ELF-1 (cell line): Measurements from ENCODE around the gene JAK3.

Experiments used
- DNase-seq: peaks from one replicate; pipeline ENCODE4 v3.0.0-alpha.2; 2016; ENCODE audit warnings: low read depth, low spot score

JAK3 gene

DNA sequence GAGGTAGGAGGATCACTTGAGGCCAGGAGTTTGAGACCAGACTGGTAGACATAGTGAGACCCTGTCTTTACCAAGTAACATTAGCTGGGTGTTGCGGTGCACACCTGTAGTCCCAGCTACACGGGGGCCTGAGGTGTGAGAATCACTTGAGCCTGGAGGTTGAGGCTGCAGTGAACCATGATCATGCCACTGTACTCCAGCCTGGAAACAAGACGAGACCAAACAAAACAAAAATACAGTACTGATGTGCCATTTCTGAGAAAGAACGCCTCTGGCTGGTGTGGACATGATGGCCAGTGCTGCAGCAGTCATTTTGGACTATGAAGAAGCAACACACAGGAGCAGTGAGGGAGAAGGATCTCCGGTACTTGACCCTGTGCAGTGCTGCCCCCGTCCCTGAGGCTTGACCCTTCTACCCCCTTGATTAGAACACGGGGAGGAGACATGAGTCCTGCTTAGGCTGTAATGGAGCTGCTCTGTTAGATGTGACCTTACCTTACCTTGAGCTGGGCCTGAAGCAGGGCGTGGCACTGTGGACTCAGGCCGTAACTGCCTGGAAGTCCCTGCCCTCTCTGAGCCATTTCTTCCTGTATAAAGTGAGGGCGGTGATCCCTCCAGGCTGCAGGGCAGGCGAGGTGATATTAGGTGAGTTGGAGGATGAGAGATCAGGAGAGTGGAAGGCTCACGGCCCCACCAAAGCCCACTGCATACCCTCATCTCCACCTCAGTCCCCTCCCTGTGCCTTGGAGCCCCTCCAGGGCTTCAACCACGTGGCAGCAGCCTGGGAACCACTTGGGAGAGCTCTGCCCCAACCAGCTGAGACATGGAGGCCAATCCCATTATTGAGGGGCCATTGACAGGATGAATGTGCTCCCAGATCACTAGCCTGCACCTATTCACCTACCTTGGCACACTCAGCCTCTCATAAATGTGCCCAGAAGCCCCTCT is 17.9 kb upstream of the JAK3 start:
- DNase-seq, result peak; percentile 72

DNA sequence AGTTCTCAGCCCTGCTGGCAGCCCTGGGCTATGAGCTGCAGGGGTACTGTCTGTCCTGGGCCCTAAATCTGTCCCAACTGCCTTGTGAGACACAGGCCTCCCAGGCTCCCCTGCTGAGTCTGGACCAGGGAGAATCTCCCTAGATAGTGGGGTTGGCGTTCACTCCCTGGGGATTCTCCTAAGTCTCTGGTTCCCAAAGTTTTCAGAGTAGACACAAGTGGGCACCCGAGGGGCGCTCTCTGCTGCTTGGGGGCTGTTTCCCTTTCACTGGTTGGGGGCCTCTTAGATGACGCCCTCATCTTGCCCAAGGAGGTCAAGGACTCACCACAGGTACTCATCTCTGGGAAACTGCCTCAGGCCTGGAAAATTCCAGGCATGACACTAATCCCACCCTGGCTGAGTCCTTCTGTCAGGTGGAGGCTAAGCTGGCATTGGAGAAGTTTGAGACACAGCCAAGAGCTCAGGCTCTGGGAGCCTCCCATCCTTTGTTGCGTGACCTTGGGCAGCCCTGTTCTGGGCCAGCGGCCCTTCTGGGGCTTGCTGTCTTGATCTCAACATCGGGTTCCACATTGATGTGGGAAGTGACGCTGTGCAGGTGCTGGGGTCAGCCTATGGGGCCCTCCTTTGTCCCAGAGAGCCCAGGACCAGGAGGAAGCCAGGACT is 15.9 kb upstream of the JAK3 start:
- DNase-seq, result peak; percentile 15

DNA sequence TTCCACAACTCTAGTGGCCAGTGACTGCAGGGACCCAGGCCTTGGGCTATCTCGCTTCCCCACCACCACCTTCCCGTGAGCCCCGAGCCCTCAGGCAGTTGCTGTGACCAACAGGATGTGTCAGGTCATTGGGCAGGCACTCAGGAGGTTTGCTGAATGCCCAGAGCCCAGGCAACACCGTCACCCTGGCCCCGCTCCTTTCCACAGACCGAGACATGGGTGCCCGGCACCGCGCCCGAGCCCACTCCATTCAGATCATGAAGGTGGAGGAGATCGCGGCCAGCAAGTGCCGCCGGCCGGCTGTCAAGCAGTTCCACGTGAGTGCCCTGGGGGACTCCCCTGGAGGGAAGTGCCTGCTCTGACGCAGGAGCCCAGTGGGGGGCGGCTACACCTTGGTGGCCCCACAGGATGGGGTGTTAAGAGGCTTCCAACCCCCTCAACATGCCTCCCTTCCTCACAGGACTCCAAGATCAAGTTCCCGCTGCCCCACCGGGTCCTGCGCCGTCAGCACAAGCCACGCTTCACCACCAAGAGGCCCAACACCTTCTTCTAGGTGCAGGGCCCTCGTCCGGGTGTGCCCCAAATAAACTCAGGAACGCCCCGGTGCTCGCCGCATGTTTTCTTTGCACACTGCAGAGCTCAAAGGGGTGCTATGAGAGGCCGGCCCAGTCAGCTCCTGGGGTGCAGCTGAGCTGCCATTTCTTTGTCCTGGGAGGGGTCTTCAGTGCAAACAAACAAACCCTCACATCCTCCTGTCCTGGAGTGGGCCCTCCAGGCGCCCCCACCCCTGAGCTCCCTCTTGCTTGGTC is 15.1 kb upstream of the JAK3 start:
- peak; percentile 21 for DNase-seq

DNA sequence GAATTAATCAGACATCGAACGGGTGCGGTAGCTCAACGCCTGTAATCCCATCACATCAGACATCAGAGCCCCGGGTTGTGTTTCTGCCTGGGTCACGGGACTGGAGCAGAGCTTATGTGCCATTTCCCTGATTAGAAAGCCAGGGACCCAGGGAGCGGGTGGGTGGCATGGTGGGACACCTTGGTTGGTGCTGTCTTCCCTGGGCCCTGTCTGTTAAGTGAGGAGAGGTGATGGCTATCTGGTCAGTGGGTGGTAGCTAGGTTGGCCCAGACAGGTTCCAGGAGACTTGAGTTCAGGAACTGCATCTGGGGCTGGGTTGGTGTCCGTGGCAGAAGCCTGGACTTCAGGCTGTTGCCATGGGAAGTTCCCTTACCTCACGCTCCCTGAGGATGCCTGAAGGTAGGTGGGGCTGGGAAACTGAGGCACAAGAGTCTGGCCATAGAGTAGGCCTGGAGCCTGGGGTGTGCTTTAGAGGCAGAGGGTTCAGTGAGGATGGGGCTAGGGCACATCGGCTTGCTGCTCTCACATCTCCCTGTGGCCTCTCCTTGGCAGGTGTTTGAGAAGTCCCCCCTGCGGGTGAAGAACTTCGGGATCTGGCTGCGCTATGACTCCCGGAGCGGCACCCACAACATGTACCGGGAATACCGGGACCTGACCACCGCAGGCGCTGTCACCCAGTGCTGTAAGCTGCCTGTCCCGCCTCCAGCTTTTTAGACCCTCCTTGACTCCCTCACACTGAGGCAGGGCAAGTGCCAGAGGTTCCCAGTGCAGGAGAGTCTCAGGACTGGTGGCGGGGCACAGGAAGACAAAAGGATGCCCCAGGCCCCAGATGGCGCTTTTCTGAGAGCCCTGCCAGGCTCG is 14.0 kb upstream of the JAK3 start:
- DNase-seq, result peak; percentile 18

DNA sequence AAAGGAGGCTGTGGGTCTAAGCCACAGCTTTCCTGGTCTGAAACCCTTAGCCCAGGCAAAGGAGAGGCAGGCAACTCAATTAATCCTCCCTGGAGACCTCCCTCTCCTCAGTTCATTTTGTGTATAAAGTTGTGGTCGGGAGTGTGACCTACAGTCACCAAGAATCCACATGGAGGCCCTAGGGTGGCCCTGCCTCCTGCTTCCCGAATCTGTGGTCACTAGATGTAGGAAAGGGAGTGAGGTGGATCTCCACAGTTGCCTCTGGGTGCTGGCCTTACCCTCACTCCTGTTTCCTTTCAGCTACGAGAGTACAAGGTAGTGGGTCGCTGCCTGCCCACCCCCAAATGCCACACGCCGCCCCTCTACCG is 13.2 kb upstream of the JAK3 start:
- no peak for DNase-seq

DNA sequence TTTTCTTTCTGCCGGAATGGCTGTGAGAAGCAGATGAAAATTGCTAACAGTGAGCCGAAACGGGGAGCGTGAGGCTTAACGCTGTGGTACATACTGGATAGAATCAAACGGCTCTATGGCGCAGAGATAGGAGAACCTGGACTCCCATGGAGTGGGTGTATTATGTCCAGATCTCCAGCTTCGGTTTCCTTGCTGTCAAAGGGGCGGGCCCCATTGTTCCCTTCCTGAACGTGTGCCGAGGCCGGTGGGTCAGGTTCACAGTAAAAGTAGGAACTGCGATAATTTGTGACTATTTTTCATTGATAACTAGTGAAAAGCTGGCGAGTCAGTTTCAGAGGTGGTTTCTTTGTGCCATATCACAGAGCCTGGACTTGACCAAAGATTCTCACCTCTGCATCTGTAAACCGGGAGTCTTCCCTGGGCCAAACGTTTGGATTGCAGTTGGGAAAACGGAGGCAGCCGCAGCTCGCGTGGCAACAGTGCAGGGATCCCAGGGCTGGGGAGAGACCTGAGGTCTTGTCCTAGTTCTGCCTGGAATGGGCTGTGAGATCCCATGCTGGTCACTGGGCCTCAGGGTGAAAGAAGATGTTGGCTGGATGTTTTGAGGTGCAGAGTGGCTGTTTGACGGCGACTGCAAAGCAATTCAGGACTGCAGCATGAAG is 12.7 kb upstream of the JAK3 start:
- DNase-seq, result no peak

DNA sequence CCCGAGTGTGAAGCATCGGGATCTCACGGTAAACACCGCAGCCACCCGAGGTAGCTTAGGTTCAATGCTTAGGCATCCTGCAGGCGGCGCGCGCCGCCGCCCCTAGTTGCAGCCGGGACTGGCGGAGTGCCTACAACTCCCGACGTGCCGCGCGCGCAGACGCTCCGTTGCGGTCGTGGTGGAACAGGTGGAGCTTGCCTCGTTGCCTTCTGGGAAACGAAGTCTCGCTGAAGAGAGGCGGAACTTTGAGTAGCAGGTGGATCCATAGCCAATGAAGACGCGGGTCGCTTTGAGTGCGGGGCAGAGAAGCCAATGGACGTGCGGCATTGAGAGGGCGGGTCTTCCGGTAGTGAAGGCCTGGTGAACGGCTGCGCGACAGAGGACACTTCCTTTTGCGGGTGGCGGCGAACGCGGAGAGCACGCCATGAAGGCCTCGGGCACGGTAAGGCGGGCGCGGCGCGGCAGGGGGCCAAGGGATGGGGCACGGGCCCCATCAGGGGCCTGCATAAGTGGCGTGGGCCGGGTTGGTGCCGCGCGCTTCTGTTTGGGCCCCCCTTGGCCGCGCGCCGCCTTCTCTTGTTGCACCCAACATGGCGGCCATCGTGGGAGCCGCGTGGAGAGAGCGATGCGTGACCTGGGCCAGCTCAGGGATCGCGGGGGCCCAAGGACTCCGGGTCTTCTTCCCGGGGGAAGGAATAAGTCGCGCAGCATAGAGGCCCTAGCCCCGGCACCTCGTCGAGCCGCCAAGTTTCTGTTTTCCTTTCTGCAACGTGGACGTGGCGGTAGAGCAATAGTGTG is 11.9 kb upstream of the JAK3 start, which contains the start of gene RPL18A:
Gene RPL18A (plus strand): TSS at position 378 of the 798 bp plus-strand sequence. CDS start 47 bp downstream, at position 425.
- DNase-seq, result peak; percentile 100

DNA sequence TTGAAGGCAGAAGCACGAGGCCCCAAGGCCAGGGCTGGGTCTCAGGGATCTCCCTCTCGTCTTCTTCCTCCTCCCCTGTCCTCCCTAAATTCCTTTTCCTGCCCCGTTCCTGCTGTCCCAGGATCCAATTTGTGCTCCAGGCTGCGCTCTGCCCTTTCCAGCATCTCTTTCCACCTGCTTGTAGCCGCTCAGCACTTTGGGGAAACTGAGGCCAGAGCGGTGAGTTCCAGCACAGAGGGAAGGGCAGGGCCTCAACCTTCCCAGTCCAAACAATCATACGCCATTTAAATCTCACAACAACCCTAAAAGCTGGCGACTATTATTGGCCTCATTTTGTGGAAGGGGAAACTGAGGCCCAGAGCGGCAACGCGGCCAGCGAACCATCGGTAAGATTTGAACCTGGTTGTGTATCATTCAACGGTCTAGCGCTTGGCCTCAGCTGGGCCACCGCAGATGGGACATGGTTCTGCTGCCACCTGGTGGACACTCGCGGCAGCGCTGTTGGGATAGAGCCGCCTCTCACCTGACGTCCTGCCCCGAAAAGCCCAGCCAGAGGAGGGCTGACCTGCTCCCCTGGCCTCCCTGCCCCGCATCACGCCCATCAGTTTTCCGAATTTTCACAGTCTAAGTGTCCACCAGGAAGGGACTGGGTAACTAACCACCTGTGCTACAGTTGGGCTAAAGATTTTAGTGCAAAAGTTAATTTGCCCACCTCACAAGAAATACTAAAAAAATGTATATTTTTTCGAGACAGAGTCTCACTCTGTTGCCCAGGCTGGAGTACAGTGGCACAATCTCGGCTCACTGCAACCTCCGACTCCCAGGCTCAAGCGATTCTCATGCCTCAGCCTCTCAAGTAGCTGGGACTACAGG is 7.7 kb upstream of the JAK3 start:
- DNase-seq, result peak; percentile 94

DNA sequence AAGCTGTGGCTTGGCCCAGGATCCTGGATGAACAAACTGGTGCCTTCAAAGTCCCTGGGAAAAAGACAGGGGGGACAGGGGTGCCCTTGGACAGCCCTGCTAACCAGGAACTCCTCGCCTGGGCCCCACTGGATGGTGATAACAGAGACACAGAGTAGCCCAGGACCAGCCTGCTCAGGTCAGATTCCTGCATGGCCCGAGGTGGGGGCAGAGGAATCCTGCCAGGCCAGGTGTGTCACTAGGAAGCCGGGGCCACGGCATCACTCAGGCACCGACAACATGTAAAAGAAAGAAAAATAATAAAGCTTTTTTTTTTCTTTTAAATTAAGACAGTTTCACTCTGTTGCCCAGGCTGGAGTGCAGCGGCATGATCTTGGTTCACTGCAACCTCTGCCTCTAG is 6.3 kb upstream of the JAK3 start:
- DNase-seq, result no peak

DNA sequence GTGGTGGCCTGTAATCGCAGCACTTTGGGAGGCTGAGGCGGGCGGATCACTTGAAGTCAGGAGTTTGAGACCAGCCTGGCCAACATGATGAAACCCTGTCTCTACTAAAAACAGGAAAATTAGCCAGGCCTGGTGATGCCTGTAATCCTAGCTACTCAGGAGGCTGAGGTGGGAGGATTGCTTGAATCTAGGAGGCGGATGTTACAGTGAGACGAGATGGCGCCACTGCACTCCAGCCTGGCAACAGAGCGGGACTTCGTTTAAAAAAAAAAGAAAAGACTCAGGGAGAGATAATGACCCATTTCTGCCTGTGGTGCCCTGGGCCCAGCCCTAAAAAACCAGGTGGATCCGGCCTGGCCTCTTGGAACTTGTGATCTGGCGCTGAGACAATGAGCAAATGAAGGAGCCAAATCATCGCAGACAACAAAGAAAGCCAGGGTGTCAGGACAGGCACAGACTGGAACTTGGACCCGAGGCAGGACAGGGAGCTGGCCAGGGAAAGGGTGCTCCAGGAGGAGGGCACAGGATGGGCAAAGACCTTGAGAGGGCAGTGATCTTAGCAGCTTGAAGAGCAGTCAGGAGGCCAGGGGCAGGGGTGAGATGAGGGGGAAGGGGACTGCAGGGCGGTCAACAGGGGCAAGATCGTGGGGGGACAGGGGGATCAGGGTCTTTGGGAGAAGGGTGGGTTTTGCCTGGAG is 962 bp upstream of the JAK3 start:
- peak; percentile 44 for DNase-seq

DNA sequence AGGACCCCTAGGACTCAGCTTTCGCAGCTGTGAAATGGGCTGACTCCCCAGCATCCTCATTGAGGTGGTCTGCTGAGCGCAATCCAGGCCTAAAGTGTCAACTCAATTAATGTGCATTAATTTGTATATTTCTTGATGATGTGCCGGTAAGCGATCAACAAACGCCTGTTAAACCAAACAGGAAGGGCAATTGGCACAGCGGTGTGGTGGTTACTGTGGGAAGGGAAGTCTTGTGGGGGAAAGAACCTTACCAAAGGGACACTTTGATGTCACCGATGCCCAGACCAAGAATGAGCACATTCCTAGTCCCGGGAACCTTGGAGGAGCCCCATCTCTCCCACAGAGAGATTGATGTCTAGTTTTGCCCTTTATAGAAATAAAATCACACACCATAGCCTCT is 1.6 kb downstream of the JAK3 start:
- DNase-seq, result no peak

DNA sequence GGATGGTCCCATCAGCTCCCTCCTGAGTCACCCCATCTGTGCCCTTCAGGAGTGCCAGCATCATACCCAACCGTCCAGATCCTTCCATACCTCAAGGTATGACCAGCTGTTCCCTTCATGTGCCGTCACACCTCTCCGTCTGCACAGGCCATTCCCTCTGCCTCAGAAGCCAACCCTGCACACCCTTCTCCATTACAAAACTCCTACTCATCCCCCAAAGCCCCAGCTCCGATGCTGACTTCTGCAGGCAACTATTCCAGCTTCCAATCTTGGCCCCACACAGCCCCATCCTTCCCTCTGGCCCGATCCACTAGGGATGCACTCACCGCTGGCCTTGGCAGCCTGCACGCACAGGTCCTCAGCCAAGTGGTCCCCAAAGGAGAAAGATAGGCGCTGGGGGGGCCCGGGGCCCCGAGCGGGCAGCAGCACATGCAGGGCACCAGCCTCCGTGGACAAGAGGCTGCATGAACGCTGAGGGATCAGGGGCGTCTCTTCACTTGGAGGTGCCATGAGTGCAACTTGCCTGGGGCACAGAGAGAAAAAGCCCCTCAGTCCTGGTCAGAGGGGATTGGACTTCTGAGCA is 3.8 kb downstream of the JAK3 start:
- DNase-seq, result no peak

DNA sequence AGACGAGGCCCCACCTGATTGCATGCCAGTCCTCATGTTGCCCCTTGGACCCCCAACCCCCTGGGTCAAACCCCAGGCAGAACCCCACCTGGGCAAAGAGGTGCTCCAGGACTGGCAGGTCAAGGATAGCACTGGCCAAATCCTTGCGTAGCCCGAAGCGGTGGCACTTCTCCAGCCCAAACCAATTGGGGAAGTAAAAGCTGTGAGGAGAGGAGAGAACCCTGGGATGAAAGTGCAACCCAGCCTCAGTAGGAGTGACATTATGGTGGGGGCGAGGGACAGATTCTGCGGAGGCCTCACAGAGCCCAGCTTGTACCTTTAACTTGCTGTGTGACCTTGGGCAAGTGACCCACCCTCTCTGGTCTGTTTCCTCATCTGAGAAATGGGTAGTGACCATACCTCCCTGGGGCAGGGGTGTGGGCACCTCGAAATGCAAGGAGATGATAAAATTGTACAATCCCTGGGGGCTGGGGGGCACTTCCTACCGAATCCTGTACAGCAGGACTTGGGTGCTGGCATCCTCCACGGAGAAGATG is 4.4 kb downstream of the JAK3 start:
- no peak for DNase-seq

DNA sequence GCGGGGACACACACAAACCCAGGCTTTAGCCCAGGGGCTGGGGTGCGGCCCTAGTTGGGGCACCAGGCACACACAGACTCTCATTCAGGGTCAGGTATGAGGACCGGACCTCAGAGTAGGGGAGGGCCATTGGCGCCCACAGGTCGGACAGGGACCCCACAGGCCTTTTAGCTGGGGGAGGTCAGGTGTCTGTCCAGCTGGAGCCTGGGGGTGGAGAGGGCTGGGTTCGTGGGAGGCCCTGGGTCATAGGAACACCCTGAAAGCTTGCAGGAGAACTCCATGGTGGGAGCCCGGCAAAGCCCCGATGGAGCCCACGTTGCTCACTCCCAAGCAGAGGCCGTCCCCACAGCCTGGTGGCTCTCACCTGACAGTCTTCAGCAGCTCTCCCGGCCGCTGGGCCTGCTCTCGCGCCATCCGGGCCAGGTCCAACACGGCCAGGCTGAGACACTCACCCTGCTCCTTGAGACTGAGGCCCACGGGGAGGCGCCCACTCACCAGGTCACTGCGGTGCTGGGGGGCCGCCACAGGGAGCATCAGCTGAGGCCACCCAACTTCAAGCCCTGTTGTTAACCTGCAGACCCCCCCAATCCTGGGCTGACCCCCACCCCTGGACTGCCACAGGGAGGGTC is 5.0 kb downstream of the JAK3 start:
- DNase-seq, result no peak

DNA sequence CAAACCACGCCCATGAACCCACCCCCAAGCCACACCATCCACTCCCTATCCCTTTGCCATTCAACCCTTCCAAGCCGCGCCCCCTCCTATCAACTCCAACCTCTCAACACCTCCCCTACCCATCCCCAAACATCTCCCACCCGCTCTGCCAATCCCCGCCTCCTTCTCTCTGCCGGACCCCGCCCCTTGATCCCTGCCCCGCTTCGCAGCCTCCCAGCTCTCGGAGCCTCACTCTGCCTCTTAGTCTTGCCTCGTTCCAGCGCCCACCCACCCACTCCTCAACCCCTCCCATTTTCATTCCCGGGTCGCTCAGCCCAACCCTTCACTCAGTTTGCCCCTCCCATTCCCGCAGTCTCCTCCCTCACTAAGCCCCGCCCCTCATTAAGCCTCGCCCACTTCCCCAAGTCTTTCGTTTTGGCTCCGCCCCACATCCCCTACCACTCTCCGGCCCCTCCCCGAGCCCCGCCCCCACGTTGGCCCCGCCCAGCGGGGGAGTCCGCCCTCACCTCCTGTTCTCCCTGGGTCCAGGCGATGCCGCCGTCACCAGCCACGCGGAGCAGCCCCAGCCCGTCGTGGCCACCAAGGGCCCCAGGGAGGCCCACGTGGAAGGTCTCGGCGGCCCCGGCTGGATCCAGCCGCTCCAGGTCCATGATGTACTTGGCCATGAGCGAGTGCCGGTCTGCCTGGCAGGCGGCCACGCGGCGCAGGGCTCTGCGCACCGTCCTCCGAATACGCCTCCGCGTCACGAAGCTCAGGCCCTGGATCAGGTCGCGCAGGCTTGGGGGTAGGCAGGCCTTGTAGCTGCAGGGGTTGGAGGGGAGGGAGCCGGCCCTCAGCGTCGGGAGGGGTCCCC is 5.7 kb downstream of the JAK3 start:
- DNase-seq, result peak; percentile 97

DNA sequence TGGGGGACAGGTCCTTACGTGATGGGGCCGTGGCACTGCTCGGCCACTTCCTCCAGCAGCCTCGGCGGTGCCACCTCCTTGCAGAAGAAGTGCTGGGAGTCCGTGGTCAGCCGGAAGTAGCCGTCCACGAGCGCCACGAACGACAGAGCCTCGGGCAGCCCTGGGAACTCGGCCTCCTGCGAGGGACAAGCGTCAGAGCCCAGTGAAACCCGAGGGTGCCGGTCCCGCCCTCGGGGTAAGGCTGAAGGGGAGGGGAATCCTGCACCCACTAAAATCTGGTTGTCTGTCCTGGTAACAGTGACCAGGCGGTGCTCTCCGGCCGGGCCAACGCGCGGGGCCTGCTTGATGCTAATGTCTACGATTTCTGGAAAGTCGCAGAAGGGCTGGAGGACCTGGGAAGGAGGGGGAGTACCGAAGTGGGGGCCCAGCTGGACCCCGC is 6.4 kb downstream of the JAK3 start:
- DNase-seq, result no peak
